ENCODE results near the gene OR11H12.
"Not testable (repeated sequence)": the region's sequence is repeated elsewhere in the genome, so short reads cannot be mapped to it uniquely, and the experiment has no call there.

OR11H12 gene

DNA sequence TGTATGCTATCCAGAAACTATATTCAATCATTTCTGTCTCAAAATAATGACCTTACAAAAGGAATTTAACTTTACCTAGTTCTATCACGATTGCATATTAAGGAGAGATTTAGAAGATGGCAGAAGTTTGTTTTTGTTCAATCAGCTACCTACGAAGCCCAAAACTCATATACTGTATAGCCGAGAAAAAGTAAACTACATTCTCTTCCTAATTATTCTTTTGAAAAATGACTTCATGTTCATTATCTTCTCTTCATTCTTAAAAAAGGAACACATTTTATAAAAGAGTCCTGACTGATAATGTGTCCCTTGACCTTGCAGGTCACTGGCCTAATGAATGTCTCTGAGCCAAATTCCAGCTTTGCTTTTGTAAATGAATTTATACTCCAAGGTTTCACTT is at the start of gene OR11H12:
OR11H12 (plus strand) TSS at position 301 of the 400 bp plus-strand sequence; CDS start at position 301, 0 bp downstream.
- in situ Hi-C loops (cut with MboI; ENCODE audit: low pct_unique_long_range_greater_than_20kb, low sequenced_read_pairs) = not testable (repeated sequence)

DNA sequence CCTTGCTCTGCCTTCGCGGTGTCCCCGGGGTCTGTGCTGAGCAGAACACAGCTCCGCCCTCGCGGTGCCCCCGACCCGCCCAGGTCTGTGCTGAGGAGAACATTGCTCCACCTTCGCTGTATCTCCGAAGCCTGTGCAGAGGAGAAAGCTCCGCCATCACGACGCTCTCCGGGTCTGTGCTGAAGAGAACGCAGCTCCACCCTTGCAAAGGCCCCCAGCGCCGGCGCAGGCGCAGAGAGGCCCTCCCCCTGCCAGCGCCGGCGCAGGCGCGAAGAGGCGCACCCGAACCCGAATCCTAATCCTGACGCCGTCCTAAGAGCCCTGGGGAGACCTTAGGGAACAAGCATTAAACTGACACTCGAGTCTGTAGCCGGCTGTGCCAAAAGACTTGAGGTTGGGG is 18.0 kb upstream of the OR11H12 start:
- in situ Hi-C loops (cut with MboI; ENCODE audit: low pct_unique_long_range_greater_than_20kb, low sequenced_read_pairs) = not testable (repeated sequence)

More for the DNA sequence above, at the start of gene OR11H12:
- DNase-seq = not testable (repeated sequence)

DNA sequence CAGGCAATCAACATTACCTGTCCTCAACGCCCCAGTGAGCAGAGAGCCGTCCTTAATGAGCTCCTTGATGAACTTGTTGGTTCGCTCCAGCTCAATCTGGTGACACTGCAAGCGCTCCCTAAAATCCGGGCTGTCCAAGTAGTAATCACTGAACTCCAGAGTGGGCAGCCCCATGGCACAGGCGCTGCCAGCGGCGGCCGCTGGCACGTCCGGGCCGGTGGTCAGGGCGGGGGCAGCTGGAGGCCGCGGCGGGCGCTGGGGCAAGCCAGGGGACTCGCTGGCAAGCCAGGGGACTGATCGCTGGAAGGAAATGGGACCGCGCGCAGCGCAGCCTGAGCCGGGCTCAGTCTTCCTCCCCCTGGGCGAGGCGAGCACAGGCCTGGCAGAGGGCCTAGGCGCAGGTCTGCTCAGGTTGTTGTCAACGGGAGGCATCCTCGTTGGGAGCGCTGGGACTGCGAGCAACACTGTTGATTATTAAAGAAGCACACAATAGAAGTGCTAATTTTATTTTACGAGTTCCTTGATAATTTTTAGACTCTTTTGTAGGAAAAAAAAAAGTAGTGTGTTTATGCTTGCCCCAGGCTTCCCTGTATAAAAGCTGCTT is 25.8 kb downstream of the OR11H12 start:
- in situ Hi-C loops (cut with MboI; ENCODE audit: low pct_unique_long_range_greater_than_20kb, low sequenced_read_pairs); DNase-seq: not testable (repeated sequence)

More for the DNA sequence above, 18.0 kb upstream of the OR11H12 start:
- DNase-seq = not testable (repeated sequence)

DNA sequence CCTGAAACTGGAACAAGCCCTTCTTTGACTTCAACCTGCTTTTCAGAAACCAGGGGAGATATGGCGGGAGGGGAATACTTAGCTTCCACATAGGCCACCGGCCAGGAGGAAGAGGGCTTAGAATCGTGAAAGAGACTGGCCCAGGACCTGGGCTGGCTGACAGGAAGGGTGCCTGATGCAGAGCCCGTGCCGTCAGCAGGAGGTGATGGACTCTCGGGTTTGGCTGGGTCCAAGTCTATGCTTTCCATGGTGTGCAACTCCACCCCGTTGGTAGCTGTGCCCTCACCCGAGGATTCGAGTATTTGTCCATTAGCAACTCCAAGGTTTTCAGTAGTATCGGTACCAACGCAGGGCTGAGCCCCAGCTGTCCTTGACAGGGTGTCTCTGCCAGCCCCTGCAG is 35.1 kb downstream of the OR11H12 start:
- in situ Hi-C loops (cut with MboI; ENCODE audit: low pct_unique_long_range_greater_than_20kb, low sequenced_read_pairs); DNase-seq: not testable (repeated sequence)

DNA sequence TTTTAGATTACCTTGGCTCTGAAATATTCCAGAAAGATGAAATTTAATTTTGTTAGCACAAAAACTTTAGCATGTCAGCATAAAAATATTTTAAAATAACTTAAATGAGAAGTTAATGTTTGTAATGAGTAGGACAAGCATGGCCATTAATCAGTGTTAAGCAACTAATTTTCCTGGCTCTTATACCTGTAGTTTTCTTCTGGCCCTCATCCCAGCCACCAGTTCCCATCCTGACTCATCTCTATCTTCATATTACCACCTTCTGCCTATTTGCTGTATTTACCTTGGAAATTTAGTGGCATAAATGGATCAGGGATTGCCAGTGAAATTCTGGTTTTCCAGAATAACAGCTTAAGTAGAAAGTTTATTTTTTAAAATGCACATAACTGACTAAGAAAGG is 37.1 kb downstream of the OR11H12 start:
- DNase-seq; in situ Hi-C loops (cut with MboI; ENCODE audit: low pct_unique_long_range_greater_than_20kb, low sequenced_read_pairs): not testable (repeated sequence)

- DNase-seq; in situ Hi-C loops (cut with MboI; ENCODE audit: low pct_unique_long_range_greater_than_20kb, low sequenced_read_pairs): not testable (repeated sequence)
Observed at GRCh38 chr14:18638785-18639184, 37.9 kb downstream of the OR11H12 start.

GRCh38 chr14:18646075-18646730 is 45.3 kb downstream of the OR11H12 start:
- in situ Hi-C loops (cut with MboI; ENCODE audit: low pct_unique_long_range_greater_than_20kb, low sequenced_read_pairs); DNase-seq: not testable (repeated sequence)
